ENCODE measurements around the gene SLC10A7.

DNA sequence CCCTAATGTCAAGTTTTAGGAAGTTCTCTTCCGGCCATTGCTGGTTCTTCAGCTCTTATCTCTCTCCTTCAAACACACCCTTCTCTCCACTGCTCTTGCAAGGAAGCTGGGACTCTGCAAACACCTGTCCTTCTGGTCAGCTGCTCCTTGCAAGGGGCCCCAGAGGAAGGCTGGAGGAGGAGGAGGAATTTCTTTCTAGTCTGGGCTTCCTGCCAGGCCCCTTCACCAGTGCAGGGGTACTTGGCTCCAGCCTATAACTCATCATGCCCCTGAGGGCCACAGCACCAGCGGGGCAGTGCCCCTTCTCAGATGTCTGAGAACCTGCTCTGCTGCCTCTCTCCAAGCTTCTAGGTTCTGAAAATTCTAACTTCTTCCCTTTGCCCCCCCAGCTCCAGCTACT lies 260.7 kb downstream of the SLC10A7 start:
- TF ChIP-seq, protein P1, sequence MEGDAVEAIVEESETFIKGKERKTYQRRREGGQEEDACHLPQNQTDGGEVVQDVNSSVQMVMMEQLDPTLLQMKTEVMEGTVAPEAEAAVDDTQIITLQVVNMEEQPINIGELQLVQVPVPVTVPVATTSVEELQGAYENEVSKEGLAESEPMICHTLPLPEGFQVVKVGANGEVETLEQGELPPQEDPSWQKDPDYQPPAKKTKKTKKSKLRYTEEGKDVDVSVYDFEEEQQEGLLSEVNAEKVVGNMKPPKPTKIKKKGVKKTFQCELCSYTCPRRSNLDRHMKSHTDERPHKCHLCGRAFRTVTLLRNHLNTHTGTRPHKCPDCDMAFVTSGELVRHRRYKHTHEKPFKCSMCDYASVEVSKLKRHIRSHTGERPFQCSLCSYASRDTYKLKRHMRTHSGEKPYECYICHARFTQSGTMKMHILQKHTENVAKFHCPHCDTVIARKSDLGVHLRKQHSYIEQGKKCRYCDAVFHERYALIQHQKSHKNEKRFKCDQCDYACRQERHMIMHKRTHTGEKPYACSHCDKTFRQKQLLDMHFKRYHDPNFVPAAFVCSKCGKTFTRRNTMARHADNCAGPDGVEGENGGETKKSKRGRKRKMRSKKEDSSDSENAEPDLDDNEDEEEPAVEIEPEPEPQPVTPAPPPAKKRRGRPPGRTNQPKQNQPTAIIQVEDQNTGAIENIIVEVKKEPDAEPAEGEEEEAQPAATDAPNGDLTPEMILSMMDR (IDR thresholded peaks at IDR 0.05; ENCODE audit: insufficient read depth, low read length, poor library complexity, severe bottlenecking) = no peak
- no peak for TF ChIP-seq EZH2phosphoT487 (conservative IDR thresholded peaks at IDR 0.05; ENCODE audit: low read length)

Data from SU-DHL-6 (cell line).